NCI-H187 (cell line): ENCODE measurements around the gene KRTAP5-3.
"Not testable (repeated sequence)": the region's sequence is repeated elsewhere in the genome, so short reads cannot be mapped to it uniquely, and the experiment has no call there.

Experiments used
- DNase-seq, 2 experiments: peaks; one replicate each; lab custom pipeline; 2025; lab: John Stamatoyannopoulos, UW

The KRTAP5-3 gene

GRCh38 chr11:1608363-1608762 lies at the start of gene KRTAP5-3:
TSS of gene KRTAP5-3 (minus strand) at chr11:1608463. CDS start at chr11:1608385, 78 bp downstream.
- no peak for DNase-seq

- no peak for DNase-seq
These were observed 48.4 kb upstream of the KRTAP5-3 start for GRCh38 chr11:1656670-1657069.

GRCh38 chr11:1656061-1656441 lies 47.8 kb upstream of the KRTAP5-3 start:
- DNase-seq, result no peak

- DNase-seq, result no peak
These were observed 47.2 kb upstream of the KRTAP5-3 start for GRCh38 chr11:1655168-1656060.

GRCh38 chr11:1654388-1655167 lies 46.3 kb upstream of the KRTAP5-3 start:
- no peak for DNase-seq

GRCh38 chr11:1653541-1654387 lies 45.5 kb upstream of the KRTAP5-3 start:
- no peak for DNase-seq

- DNase-seq, result peak; percentile 3 to 33
These were observed 44.7 kb upstream of the KRTAP5-3 start for GRCh38 chr11:1652771-1653540.

GRCh38 chr11:1652442-1652770 lies 44.1 kb upstream of the KRTAP5-3 start:
- no peak for DNase-seq

- no peak for DNase-seq
These were observed 43.8 kb upstream of the KRTAP5-3 start for GRCh38 chr11:1652026-1652425.

GRCh38 chr11:1651411-1651980 lies 43.2 kb upstream of the KRTAP5-3 start:
- DNase-seq, result no peak

- no peak for DNase-seq
These were observed 42.6 kb upstream of the KRTAP5-3 start for GRCh38 chr11:1650918-1651262.

- DNase-seq, result no peak
These were observed 42.0 kb upstream of the KRTAP5-3 start for GRCh38 chr11:1650034-1650917.

GRCh38 chr11:1648653-1649420 lies 40.6 kb upstream of the KRTAP5-3 start:
- no peak for DNase-seq

- no peak for DNase-seq
These were observed 39.8 kb upstream of the KRTAP5-3 start for GRCh38 chr11:1647901-1648652.

GRCh38 chr11:1646540-1646939 lies 38.3 kb upstream of the KRTAP5-3 start:
- DNase-seq, result not testable (repeated sequence)

GRCh38 chr11:1645357-1645821 lies 37.1 kb upstream of the KRTAP5-3 start:
- no peak for DNase-seq

- no peak for DNase-seq
These were observed 36.5 kb upstream of the KRTAP5-3 start for GRCh38 chr11:1644601-1645356.
